Limb (tissue), 2 donors: ENCODE measurements around the gene KIF6.

ENCODE experiments used
- DNase-seq, 2 donors: peaks; one replicate each; pipeline ENCODE4 v3.0.0-alpha.2; 2016; ENCODE audit errors: extremely low spot score in 2 of 2

Gene KIF6

DNA sequence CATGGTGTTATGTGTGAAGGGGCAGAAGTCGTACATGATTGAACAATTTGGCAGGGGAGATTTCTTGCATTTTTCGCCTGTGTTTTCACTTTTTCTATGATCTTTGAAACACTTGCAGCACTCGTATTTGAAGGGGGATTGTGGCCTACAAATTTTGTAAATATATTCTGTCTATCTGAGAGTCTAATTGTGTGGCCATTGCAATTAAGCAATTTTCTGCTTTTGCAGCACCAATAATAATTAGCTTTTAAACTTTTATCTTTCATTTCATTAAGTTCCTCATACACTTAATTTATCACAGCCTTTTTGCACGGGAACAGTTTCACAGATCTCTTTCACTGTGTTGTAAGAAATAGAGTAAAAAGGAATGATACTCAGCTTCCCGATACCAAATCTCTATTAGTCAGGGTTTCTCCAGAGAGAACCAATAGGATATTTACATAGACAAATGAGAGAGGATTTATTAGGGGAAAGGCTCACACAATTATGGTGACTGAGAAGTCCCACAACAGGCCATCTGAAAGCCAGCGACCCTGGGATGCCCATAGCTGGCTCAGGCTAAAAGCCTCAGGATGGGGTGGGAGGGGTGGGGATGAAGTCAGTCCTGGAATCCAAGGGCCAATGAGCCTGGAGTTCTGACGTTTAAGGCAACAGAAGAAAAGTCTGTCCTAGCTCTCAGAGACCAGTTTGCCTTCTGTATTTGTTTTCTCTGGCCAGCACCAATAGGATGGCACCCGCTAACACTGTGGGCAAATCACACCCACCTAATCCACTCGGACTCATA is 58.3 kb downstream of the KIF6 start:
- DNase-seq: no peak

DNA sequence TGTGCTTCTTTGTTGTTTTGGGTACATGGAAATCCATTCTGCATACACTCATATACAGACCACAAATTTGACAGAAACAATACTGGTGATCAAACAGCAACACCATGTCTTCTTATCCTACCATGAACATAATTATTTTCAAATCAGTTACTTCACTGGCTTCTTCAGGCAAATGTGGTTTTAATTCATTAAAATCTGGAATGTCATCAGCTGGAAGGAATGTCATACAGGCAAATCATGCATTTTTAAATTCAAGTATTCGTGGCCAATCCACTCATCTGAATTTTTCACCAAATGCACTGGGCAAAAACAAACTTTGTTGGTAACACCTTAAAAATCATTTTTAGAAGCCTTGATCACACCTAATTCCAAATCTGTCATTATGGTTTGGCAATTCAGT is 59.3 kb downstream of the KIF6 start:
- no peak for DNase-seq

DNA sequence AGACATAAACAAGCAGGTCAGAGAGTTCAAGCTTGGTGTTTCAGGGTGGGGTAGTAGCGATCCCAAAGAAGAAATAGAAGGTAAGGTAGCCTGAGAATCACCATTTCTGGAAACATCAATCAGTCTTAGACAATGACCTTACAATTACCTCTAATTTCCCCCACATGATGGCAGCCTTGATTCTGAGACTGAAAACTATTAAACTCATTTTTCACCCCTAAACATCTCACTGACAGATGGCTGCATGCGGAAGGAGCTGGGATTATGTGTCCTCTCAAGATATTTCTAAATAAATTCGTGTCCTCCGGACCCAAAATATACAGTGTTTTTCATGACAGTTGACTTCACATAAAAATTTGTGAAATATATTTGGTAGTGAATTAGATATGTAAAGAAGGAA is 61.0 kb downstream of the KIF6 start:
- no peak for DNase-seq

DNA sequence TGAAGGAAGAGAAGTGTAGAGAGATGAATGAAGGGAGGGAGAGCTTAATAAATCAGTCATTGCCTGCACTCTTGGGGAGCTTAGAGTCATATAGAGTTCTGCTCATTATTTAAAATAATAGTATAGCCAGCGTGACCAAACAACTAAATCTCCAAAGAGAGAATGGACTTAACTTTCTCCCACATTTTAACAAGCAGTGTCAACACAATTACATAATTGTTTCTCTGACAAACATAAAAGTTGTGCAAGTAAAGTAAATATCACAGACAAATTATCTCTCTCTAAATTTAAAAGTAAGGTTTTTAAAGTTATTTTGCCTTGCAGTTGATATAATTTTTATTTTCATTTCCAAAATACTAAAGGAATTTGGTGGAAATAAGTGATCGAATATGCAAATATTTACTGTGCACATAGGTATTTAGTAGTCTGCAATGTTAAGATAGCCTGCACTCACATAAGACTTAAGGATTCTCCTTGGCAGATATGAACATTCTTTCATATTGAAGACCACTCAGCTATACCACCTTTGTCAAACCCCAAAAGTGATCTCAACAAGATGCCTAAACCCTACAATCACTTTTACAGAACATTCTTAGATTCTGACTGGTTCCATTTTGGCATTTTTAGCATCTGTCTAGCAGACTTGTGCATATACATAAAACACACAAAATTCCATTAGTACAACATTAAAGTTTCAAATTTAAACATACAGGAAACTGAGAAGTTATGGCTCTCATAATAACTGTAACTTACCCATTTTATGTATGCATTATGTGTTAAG is 67.7 kb downstream of the KIF6 start:
- no peak for DNase-seq

DNA sequence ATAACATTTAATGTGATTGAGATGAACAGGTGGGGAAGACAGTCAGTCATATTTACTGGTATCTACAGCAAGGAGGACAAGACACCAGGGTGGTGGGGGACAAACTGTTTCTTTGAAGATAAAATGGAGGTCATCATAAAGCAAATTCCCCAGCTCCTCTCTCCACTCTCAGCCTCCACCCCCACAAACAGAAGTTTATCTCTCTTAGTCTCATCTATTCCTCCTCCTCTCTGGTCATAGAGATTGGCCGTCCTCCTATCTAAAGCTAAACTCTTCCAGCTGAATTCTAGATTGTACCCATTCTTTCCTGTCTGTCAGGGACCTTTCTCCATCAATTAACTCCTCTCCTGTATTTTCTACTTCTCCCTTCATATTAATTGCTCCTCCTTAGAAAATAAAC is 71.1 kb downstream of the KIF6 start:
- DNase-seq: no peak

DNA sequence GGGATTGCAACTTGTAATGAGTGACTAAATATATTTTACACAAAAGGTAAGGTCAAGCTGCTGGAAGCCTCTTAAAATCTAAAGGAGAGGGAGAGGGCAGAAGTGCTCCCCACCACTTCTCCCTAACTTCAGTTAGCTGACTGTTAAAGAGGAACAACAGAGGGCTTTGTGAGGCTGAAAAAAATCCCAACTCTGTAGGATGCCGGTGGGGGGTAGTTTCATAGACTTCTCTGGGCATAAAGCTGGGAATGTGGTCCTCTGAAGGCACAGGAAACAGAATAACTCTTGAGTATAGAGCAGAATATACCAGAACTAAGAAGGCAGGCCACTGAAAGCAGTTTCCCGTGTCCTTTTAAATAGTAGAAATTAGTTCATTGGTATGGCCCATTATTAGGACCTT is 71.6 kb downstream of the KIF6 start:
- no peak for DNase-seq

DNA sequence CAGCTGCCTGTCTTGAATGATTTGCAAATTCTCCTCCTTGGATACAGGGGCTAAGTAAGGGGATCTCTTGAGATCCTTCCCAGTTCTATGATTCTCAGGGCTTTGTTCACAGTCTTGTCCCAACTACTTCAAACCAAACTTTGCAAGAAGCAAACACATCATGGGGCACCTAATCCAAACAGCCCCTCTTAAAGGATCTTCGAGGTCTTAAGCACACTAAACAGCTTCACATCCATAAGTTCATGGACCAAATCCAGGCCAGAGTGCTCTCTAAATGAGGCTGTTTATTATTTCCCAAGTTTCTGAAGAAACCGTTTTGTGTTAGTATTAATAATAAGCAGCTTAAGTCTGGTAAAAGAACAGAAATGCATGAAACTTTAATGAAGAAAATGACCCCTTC is 75.2 kb downstream of the KIF6 start:
- no peak for DNase-seq

DNA sequence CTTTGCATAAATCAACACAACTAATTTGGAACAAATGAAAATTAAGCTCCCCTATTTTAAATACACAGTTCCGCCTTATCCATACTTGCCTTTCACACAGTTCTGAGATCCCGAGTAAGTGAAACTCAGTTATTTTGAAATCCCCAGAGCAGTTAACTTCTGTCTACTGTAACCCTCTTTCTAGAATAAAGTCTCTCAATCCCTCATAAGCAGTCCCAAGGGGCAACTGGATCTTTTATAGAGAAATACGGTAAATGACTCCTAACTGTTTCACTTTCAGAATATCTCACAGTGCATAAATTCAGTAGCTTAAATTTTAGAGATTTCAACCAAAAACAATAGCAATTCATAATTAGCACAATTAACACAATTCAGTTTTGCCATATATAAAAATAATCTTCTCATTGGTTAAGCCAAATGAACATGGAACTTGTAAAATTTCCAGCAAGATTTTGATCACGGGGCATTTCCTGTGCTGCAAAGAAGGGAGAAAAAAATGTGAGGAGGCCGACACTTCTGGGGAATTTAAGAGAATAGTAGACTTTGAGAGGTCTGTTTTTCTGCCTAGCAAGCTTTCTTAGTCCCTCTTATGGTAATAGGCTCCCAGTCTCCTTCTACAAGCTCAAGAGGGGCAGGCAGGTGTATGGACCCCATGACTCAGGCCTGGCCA is 78.3 kb downstream of the KIF6 start:
- no peak for DNase-seq

DNA sequence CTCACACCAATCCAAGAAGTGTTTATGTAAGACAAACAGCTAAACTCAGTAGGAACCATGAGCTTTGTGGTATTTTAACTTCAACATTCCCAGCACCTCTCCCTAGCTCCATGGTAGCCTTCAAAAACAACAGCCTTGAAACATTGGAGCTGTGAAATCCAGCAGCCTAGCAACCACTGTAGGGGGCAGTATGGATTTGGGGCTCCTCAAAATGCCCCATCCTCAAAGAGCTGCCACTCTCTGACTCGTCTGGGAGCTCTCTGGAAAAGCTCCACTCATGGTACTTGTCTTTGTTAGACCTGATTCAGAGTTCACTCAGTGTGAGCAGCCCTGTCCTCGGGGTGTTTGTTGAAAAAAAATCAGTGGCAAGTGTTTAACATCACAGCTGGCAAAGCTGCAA is 82.9 kb downstream of the KIF6 start:
- no peak for DNase-seq

DNA sequence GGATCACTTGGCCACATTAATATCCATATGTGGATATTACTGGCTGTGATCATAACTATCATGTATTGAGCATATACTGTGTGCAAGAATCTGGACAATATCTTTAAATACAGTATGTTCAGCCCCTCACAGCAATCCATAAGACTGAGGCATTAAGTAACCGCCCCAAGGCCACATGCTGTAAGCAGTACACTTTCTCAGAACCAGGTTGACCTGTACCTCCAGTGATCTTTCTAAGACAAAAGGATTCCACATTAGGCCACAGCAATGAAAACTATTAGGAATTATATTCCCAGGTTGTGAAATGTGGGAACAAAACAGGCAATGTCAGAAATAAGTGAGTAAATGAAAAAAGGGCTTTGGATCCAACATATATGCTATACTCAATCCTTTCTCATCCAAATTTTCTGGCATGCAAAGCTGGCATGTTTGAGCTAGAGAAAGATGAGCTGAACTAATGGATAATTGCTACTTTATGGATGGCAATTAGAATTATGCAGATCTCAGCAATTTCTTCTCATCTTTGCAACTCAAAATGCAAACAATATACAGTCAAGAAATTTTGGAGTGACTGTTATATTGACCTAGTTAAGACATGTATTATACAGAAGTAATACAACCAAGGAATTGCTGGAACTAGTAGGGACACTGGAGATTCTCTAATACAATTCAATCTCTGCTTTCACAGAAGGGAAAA is 86.9 kb downstream of the KIF6 start:
- DNase-seq: no peak

DNA sequence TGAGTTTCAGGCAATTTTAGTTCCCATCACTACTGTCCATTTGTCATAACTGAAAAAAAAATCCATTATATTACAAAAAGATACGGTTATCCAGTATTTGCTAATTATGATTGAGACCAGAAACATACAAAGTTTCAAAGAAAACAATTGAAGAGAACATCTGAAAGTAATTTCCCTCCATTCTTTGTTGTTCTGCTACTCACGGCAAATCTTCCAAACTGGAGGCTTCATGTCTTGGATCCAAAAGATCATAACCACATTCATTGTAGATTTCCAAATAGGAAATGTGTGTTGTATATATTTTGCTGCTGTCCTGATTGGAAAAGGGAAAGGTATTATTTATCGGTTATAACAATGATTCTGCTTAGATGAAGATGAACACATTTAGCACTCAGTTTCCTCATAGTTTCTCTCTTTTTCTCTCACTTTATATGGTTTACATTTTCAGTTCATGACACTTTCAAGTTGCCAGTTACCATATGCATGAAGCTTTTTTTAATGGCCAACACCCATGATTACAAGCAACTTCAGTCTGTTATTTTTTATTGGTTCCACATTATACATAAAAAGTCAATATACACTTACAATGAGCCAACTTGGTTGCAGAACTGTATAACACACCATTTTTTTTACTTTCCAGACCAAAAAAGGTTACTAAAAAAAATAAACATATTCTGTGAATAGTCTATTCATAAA is 90.4 kb downstream of the KIF6 start:
- peak in 1 of 2 donors; percentile 18 for DNase-seq

DNA sequence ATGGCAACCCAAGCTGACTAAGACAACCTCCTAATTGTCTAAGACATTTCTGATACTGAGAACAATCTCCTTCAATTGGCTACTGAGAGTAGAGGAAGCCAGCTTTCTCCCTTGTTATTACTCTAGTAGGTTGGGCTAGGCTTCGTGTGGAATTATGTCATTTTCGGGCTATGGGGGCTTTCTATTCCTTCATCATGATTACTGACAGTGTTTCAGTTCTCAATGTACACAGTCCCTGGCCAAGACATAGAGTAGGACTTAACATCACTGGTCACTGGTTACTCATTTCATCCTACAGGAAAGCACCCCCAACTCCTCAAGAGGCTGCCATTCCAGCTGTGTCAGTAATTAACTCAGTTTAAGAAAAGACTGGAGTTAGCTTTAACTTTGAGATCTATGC is 100.0 kb downstream of the KIF6 start:
- DNase-seq: no peak

DNA sequence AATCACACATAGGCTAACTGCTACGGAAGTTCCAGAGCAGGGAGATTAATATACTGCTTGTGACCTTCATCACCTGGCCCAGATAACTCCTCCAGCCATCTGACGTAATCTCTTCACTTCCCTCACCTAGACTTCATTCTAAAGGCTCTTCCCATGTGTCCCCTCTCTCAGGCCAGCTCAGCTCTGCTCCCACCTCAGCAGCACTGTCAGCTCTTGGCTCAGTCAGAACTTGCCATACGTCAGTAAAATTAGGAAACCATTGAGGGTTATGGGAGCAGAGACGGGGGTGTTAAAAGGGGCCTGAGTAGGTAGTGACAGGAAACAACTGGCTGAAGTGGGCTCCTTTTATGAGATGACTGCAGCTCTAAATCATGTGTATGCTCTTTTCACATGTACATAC is 101.5 kb downstream of the KIF6 start:
- DNase-seq: no peak

DNA sequence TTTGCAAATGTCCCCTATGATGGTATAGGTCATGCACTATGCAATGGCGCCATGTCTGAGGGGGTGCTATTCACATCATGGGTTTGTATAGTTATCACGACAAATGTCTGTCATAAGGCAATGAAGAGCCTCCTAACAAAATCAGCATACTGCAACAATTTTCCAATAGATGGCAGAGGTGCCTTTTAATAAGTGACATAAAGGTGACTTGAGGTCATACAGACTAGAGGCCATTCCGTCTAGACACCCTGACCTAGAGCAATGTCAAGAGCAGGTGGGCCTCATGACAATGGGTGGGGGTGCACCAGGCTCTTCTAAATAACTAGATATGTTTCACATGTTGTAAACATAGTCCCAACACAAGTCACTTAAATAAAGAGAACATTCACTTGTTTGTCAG is 107.7 kb downstream of the KIF6 start:
- no peak for DNase-seq

DNA sequence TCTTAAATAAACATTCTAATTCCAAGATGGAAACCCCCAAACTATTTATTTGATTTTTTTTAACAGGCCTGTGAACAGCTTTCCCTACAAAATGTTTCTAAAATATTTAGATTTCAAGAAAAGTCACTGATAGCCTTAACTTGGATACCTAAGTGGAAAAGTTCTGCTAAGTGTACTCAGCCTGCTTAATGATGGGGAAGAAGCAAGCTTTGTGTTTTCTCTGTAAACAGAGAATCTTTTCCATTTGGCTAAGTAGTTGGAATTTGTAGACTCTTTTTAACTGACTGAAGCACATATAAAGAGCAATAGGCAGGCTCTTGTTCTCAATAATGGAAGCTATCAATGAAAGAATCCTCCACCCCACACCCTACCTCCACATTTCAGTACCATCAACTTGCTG is 108.2 kb downstream of the KIF6 start:
- no peak for DNase-seq

DNA sequence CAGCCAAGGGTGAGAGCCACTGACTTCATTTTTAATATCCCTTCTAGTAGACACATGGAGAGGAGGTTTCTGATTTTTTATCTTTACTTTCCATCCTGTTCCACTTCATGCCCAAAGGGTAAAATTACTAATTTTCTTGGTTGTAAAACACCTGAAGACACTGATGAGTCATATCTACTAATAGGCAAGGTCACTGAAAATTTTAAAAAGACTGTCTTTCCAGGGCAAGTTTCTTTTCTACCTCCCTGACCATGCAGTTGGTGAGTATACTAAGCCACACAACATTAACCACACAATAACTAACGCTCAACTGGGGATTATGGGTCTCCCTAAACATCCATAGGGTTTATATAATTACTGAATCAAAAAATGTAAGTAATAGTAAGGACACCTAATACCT is 109.6 kb downstream of the KIF6 start:
- DNase-seq: no peak

DNA sequence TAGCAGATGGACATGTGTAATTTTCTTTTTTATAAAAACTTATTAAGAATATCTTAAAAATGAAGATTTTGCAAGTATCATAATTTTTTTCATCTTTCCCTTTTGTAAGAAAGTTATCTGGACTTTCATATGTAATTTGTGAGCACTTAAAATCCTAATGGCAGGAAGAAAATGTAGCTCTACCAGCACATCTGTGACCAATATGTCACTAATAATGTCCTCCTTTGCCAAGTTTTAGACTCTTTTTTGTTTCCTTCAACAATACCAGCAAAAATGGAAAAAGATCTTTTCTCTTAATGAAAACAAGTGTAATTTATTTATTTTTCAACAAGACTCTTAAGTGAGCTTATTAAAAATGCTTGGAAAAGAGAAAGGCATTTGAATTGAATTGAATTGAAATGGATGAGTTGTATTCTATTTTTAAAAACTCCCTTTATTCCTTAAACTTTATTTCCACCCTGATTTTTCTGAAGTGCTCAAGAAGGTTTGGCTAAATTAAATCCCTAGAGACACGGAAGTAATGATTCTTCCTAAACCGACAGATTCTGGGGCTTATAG is 110.7 kb downstream of the KIF6 start:
- DNase-seq: peak in 1 of 2 donors; percentile 38

DNA sequence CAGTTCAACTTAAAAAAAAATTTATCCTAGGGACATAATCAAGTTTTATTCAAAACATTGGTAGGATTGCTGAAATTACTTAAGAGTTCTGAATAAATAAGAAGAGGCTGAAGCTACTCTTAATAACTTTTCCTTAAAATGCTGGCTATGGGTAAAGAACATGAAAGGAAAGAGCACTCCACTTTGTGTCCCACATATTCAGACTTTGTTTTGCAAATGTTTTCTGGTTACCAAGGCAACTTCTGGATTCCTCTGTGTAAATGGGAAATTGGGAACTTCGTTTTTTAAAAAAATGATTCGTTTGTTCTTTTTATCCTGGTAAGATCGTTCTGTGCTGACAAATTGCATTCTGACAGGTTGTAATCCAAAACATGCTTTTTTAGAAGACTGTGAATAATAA is 115.0 kb downstream of the KIF6 start:
- peak in 1 of 2 donors; percentile 87 for DNase-seq

DNA sequence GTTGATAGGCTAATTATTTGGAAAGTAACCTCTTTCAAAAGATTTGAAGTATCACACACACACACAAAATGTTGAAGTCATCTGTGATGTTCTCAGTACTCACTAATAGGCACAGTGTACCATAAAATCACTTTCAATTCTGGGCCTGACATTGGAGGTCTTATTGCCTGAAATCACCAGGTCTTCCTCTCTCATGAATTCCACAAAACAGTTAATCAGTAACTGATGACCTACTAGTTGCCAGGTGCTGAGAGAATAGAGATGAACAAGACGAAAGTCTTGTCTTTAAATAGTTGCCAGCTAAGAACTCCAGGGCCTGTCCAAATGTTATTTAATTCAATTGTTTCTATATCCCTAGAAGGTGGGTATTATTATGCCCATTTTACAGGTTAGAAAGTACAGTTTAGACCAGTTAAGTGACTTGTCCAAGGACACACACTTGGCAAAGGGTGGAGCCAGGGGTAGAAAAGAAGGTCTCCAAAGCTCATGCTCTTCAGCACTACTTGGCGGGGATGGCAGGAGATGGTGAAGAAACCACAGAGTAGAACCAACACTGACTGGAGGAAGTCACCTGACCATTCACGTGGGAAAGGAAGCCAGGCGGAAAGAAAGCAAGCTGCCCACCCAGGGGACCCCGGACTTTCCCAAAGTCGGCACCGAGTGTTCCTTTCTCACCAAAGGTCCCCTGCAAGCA is 116.4 kb downstream of the KIF6 start:
- DNase-seq: no peak
